Chondrocyte (in vitro differentiated cells): ENCODE results near the gene GRM5. TPM values are rescaled to one million over a fixed set of nuclear protein-coding genes. Genes with fewer than 3 reads are reported as not detected.

Experiments used
- DNase-seq: peaks from one replicate; pipeline ENCODE4 v3.0.0; 2021; ENCODE audit warnings: mixed read lengths, low spot score
- H3K27ac Mint-ChIP-seq: one replicate; pipeline ENCODE4 v1.8.0; 2021; ENCODE audit warnings: mild to moderate bottlenecking, moderate library complexity, mixed read lengths; ENCODE audit not compliant: unreplicated experiment
- H3K27me3 Mint-ChIP-seq: 2 replicates; pipeline ENCODE4 v1.8.0; 2021; ENCODE audit warnings: low read depth, mixed read lengths
- H3K36me3 Mint-ChIP-seq: 2 replicates; pipeline ENCODE4 v1.8.0; 2021; ENCODE audit warnings: low read depth, mixed read lengths
- H3K4me1 Mint-ChIP-seq: 2 replicates; pipeline ENCODE4 v1.8.0; 2021; ENCODE audit warnings: low read depth, mild to moderate bottlenecking, mixed read lengths
- H3K4me3 Mint-ChIP-seq: one replicate; pipeline ENCODE4 v1.8.0; 2021; ENCODE audit warnings: mild to moderate bottlenecking, moderate library complexity, mixed read lengths; ENCODE audit not compliant: unreplicated experiment
- H3K9me3 Mint-ChIP-seq: 2 replicates; pipeline ENCODE4 v1.8.0; 2021; ENCODE audit warnings: low read depth, mixed read lengths
- CTCF ChIP-seq: fragments of 200-600 bp; sonication (generic); IDR thresholded peaks from 2 replicates; pipeline ENCODE4 v1.5.0; 2021; ENCODE audit warnings: antibody characterized with exemption, mild to moderate bottlenecking, moderate library complexity
- total RNA-seq: library from RNA; stranded (reverse); gene quantifications from 3 replicates; pipeline ENCODE4 v1.2.1, GENCODE V29; 2021

Gene GRM5
- total RNA-seq, 1 donor from 2014 or later: 0.52 TPM

- no peaks in the 10 kb centered on the region for H3K36me3 Mint-ChIP-seq
- no peaks in the 10 kb centered on the region for H3K9me3 Mint-ChIP-seq
- peaks cover 9% of the 10 kb centered on the region for H3K27me3 Mint-ChIP-seq
- H3K27ac Mint-ChIP-seq: no peak overlapping the region
- no peak for DNase-seq
- peaks cover 12% of the 10 kb centered on the region for H3K4me1 Mint-ChIP-seq
- TF ChIP-seq CTCF: no peak
- H3K4me3 Mint-ChIP-seq: no peak overlapping the region
Observed at GRCh38 chr11:88521399-88521798, 544.4 kb downstream of the GRM5 start.

GRCh38 chr11:88520391-88520790, 545.4 kb downstream of the GRM5 start:
- no peak for DNase-seq
- Mint-ChIP-seq H3K4me3 (no peak overlapping the region), H3K27me3 (peaks cover 13% of the 10 kb centered on the region), H3K4me1 (peaks cover 12% of the 10 kb centered on the region), H3K36me3 (no peaks in the 10 kb centered on the region), H3K27ac (no peak overlapping the region), H3K9me3 (no peaks in the 10 kb centered on the region)
- TF ChIP-seq CTCF: no peak

- no peaks in the 10 kb centered on the region for H3K9me3 Mint-ChIP-seq
- no peak for TF ChIP-seq CTCF
- no peaks in the 10 kb centered on the region for H3K4me1 Mint-ChIP-seq
- no peak overlapping the region for H3K27ac Mint-ChIP-seq
- peaks cover 43% of the 10 kb centered on the region for H3K27me3 Mint-ChIP-seq
- no peaks in the 10 kb centered on the region for H3K36me3 Mint-ChIP-seq
- H3K4me3 Mint-ChIP-seq: no peak overlapping the region
- DNase-seq: no peak
Observed at GRCh38 chr11:88515002-88515401, 550.8 kb downstream of the GRM5 start.

GRCh38 chr11:88511006-88511405, 554.8 kb downstream of the GRM5 start:
- Mint-ChIP-seq H3K27ac (no peak overlapping the region), H3K4me3 (no peak overlapping the region), H3K27me3 (peaks cover 45% of the 10 kb centered on the region), H3K9me3 (no peaks in the 10 kb centered on the region), H3K36me3 (peaks cover 1% of the 10 kb centered on the region), H3K4me1 (peaks cover 6% of the 10 kb centered on the region)
- no peak for DNase-seq
- TF ChIP-seq CTCF: no peak

GRCh38 chr11:88508759-88509581, 556.8 kb downstream of the GRM5 start:
- Mint-ChIP-seq H3K27me3 (peaks cover 45% of the 10 kb centered on the region), H3K4me3 (peak overlapping the region; percentile 45)

More at GRCh38 chr11:88508759-88509581, 556.8 kb downstream of the GRM5 start:
- Mint-ChIP-seq H3K27ac (no peak overlapping the region), H3K4me1 (peaks cover 6% of the 10 kb centered on the region), H3K9me3 (no peaks in the 10 kb centered on the region), H3K36me3 (peaks cover 1% of the 10 kb centered on the region)
- no peak for DNase-seq
- no peak for TF ChIP-seq CTCF
